T-helper 2 cell treated with Interferon-gamma antibody and Interleukin-4, amounts not matched to agents 5 μg/mL and 100 μg/mL, for 36 hours (primary cell): ENCODE data around the gene OTP.

ENCODE experiments used
- DNase-seq: peaks from one replicate; pipeline ENCODE4 v3.0.0; 2021; ENCODE audit warnings: low spot score
- H3K27ac Mint-ChIP-seq: one replicate; pipeline ENCODE4 v1.8.0; 2021; ENCODE audit warnings: mild to moderate bottlenecking, mixed read lengths
- H3K27me3 Mint-ChIP-seq: one replicate; pipeline ENCODE4 v1.8.0; 2021; ENCODE audit warnings: low read depth, mixed read lengths
- H3K36me3 Mint-ChIP-seq: one replicate; pipeline ENCODE4 v1.8.0; 2021; ENCODE audit warnings: low read depth, mixed read lengths
- H3K4me1 Mint-ChIP-seq: one replicate; pipeline ENCODE4 v1.8.0; 2021; ENCODE audit warnings: low read depth, mixed read lengths
- H3K4me3 Mint-ChIP-seq: one replicate; pipeline ENCODE4 v1.8.0; 2022; ENCODE audit warnings: mild to moderate bottlenecking, moderate library complexity, mixed read lengths
- H3K9me3 Mint-ChIP-seq: one replicate; pipeline ENCODE4 v1.8.0; 2021; ENCODE audit warnings: mixed read lengths

OTP gene

GRCh38 chr5:77643654-77644370 lies 5.3 kb upstream of the OTP start:
- H3K36me3 Mint-ChIP-seq, result peaks cover 1% of the 10 kb centered on the region
- peaks cover 13% of the 10 kb centered on the region for H3K4me1 Mint-ChIP-seq
- no peak for DNase-seq
- peaks cover 94% of the 10 kb centered on the region for H3K27me3 Mint-ChIP-seq
- H3K4me3 Mint-ChIP-seq, result peak overlapping the region; percentile 36
- H3K27ac Mint-ChIP-seq, result no peak overlapping the region
- no peaks in the 10 kb centered on the region for H3K9me3 Mint-ChIP-seq

DNA sequence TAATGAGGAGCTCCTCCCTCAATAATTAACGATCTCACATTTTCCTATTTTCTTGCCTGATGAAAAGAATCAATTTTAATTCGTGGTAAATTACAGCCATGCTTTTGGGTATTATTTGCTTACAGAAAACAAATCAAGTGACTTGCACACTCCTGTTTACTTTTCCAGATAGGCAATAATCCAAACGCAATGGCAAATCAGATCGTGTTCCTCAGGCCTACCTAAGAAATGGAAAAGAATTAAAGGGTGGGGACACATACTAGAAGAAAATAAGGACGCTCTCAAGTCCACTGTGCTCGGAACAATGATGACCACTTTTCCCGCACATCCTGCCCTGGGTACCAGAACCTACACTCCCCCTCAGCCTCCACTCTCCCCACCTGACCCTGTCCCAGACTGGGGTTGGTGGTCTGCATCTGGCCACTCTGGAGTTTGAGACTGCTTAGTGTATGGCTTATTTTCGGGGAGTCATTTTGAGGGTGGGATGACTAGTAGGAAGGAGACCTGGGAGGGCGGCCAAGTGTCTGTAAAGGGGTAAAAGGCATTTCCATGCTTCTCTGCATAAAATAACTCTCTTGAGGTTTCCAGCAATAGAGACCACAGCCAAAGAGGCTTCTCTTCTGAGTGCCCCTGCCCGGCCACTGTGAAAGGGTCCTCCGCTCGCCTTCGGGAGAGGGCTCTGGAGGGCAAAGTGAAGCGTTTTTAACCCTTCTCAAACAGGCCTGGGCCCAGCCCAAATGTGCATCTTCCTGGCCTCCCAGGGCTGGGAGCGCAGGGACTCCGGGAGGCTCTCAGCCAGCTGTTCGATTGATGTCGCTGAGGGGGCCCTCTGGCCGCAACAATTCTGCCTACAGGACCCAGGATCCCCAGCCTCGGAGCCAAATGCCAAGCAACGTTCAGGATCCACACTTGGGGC lies 4.5 kb upstream of the OTP start:
- H3K9me3 Mint-ChIP-seq, result no peaks in the 10 kb centered on the region
- peaks cover 13% of the 10 kb centered on the region for H3K4me1 Mint-ChIP-seq
- no peak overlapping the region for H3K4me3 Mint-ChIP-seq
- no peak overlapping the region for H3K27ac Mint-ChIP-seq
- peaks cover 1% of the 10 kb centered on the region for H3K36me3 Mint-ChIP-seq
- no peak for DNase-seq
- peaks cover 92% of the 10 kb centered on the region for H3K27me3 Mint-ChIP-seq

DNA sequence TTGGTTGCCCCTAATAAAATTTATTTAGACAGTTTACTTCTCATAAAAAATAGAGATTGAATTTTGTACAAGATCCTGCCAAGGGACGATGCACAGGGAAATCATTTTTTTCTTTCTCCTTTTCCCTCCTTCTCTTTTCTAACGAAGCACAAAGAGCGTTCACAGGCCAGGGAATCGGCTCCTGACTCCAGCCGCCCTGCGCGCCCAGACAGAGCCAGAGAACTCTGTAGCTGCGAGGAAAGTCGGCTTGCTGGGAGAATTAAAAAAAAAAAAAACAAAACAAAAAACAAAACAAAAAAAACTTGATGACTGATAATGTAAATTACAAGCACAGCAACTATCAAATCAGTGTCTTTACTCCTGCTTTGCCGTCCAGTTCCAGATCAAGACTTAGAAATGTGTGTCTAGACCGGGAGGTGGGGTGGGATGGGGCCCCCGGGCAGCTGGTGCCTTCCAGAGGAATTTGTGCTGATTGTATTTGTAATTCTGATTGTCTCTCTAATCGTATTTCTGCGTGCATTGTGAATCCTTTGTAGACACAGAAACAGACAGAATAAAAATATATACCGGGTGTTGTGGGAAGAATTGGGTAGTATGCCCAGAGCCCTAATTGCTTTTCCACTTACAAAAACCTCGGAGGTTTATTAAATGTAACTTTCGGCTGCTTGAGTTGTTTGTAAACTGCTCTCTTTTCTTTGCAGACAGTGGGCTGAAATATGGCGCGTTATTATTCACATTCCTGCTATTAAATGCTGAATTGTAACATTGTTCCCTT lies 3.6 kb upstream of the OTP start:
- Mint-ChIP-seq H3K4me1 (peaks cover 20% of the 10 kb centered on the region), H3K36me3 (peaks cover 6% of the 10 kb centered on the region), H3K4me3 (no peak overlapping the region), H3K9me3 (peaks cover 6% of the 10 kb centered on the region), H3K27me3 (peaks cover 92% of the 10 kb centered on the region), H3K27ac (no peak overlapping the region)
- DNase-seq, result no peak

DNA sequence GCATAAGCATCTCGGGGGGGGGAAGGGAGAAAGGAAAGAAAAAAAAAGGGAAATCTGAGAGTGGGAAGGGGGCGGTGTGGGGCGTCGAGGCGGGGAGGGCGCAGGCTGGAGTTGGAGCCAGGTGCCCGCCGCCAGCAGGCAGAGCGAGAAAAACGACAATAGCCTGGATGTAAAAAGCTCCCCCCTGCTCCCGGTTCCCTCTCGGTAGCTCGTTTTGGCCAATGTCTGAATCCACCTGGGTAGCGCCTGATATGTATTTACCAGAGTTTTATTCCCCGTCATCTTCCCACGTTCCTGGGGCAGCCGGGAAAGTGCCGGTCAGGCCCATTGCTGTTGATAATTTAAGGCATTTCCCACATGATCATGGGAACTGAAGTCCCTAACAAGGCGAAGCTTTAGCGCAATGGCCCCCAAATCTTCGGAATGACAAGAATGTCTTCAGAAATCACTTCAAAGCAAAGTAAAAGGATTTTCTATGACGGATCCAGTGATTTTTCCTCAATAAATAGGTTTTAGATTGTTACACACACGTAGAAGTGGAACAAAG lies 3.0 kb upstream of the OTP start:
- H3K4me3 Mint-ChIP-seq, result peak overlapping the region; percentile 9
- H3K27me3 Mint-ChIP-seq, result peaks cover 90% of the 10 kb centered on the region
- H3K27ac Mint-ChIP-seq, result peak overlapping the region; percentile 10
- no peak for DNase-seq
- H3K4me1 Mint-ChIP-seq, result peaks cover 20% of the 10 kb centered on the region
- H3K9me3 Mint-ChIP-seq, result peaks cover 6% of the 10 kb centered on the region
- peaks cover 6% of the 10 kb centered on the region for H3K36me3 Mint-ChIP-seq

GRCh38 chr5:77640589-77641396 lies 2.3 kb upstream of the OTP start:
- H3K27ac Mint-ChIP-seq, result peak overlapping the region; percentile 58
- H3K27me3 Mint-ChIP-seq, result peaks cover 90% of the 10 kb centered on the region
- H3K9me3 Mint-ChIP-seq, result peaks cover 6% of the 10 kb centered on the region
- DNase-seq, result no peak
- peaks cover 17% of the 10 kb centered on the region for H3K4me1 Mint-ChIP-seq
- H3K36me3 Mint-ChIP-seq, result peaks cover 6% of the 10 kb centered on the region
- H3K4me3 Mint-ChIP-seq, result no peak overlapping the region

- DNase-seq, result no peak
- Mint-ChIP-seq H3K9me3 (peaks cover 6% of the 10 kb centered on the region), H3K27me3 (peaks cover 83% of the 10 kb centered on the region), H3K4me3 (no peak overlapping the region), H3K36me3 (peaks cover 5% of the 10 kb centered on the region), H3K4me1 (peaks cover 11% of the 10 kb centered on the region), H3K27ac (peak overlapping the region; percentile 45)
Observed at GRCh38 chr5:77638763-77639671, 504 bp upstream of the OTP start.

- H3K27ac Mint-ChIP-seq, result peak overlapping the region; percentile 75
- H3K27me3 Mint-ChIP-seq, result peaks cover 82% of the 10 kb centered on the region
- H3K36me3 Mint-ChIP-seq, result peaks cover 5% of the 10 kb centered on the region
- H3K4me1 Mint-ChIP-seq, result peaks cover 10% of the 10 kb centered on the region
- peaks cover 6% of the 10 kb centered on the region for H3K9me3 Mint-ChIP-seq
- peak overlapping the region; percentile 47 for H3K4me3 Mint-ChIP-seq
- DNase-seq, result no peak
Observed at GRCh38 chr5:77637170-77637997, 1.1 kb downstream of the OTP start.

DNA sequence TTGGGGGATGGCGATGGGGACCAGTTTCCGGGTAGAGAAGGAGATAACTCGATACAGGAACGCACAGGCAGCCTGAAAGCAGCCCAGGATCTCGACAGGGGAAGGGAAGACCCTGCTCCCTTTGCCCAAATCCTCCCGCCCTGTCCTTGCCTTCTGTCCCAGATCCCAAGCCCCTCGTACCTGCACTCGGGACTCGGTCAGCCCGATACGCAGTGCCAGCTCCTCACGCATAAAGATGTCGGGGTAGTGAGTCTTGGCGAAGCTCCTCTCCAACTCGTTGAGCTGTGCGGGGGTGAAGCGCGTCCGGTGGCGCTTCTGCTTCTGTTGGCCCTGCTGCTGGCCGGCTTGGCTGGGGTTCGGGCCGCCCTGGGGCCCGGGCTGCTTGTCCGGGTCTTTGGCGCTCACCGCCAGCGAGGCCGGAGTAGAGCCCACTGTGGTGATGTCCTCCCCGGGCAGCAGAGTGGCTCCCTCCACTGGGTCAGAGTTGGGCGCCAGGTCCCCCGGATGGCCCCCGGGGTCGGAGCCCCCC lies 1.8 kb downstream of the OTP start:
- Mint-ChIP-seq H3K27me3 (peaks cover 82% of the 10 kb centered on the region), H3K36me3 (peaks cover 5% of the 10 kb centered on the region), H3K4me1 (peaks cover 10% of the 10 kb centered on the region), H3K27ac (peak overlapping the region; percentile 55), H3K9me3 (peaks cover 6% of the 10 kb centered on the region), H3K4me3 (no peak overlapping the region)
- no peak for DNase-seq

GRCh38 chr5:77635917-77636640 lies 2.4 kb downstream of the OTP start:
- H3K4me3 Mint-ChIP-seq, result no peak overlapping the region
- H3K9me3 Mint-ChIP-seq, result peaks cover 6% of the 10 kb centered on the region
- DNase-seq, result no peak
- H3K27me3 Mint-ChIP-seq, result peaks cover 82% of the 10 kb centered on the region
- H3K4me1 Mint-ChIP-seq, result peaks cover 12% of the 10 kb centered on the region
- peaks cover 7% of the 10 kb centered on the region for H3K36me3 Mint-ChIP-seq
- H3K27ac Mint-ChIP-seq, result peak overlapping the region; percentile 55

DNA sequence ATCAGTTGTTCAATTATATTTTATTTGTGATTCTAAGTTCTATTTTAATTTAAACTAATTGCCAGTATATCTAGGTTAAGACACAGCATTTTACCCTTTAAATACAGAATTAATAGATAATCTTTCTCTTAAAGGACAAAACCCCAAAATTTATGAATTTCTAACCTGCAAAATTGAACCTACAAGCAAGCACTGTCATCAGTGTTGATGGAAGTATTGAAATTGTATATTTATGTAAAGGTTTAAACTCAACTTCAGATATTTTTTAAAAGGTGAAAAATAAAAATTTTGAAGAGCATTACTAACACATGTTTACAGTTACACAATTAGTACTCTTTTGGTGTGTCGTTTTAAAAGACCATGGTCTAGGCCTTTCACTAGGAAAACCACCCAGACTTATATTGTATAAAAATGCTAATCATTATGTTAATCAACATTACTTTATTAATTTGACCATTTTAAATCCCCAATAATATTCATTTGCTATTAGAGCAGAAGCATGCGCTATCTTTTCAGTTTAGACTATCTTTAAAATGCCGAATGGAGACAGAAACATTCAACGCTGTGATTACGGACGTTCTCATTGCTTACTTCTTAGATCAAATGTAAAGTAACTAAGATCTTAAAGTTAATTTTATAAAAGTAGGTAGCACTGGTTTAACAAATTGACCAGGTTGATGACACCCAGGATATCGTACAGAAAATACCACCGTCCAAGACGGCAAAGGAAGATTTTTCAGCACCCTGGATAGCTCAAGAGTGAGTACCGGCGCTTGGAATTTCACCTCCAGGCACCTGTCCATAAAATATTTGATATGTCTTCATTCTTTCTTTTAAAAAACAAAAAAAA lies 3.2 kb downstream of the OTP start:
- DNase-seq, result no peak
- Mint-ChIP-seq H3K4me1 (peaks cover 14% of the 10 kb centered on the region), H3K27me3 (peaks cover 80% of the 10 kb centered on the region), H3K36me3 (peaks cover 7% of the 10 kb centered on the region), H3K4me3 (no peak overlapping the region), H3K27ac (no peak overlapping the region), H3K9me3 (peaks cover 6% of the 10 kb centered on the region)
